T-helper 2 cell treated with Interferon-gamma antibody and Interleukin-4, amounts not matched to agents 5 μg/mL and 100 μg/mL, for 36 hours (primary cell): ENCODE results near the gene RAB26.

Experiments
- DNase-seq: peaks from one replicate; pipeline ENCODE4 v3.0.0; 2021; ENCODE audit warnings: low spot score
- H3K27ac Mint-ChIP-seq: one replicate; pipeline ENCODE4 v1.8.0; 2021; ENCODE audit warnings: mild to moderate bottlenecking, mixed read lengths
- H3K27me3 Mint-ChIP-seq: one replicate; pipeline ENCODE4 v1.8.0; 2021; ENCODE audit warnings: low read depth, mixed read lengths
- H3K36me3 Mint-ChIP-seq: one replicate; pipeline ENCODE4 v1.8.0; 2021; ENCODE audit warnings: low read depth, mixed read lengths
- H3K4me1 Mint-ChIP-seq: one replicate; pipeline ENCODE4 v1.8.0; 2021; ENCODE audit warnings: low read depth, mixed read lengths
- H3K4me3 Mint-ChIP-seq: one replicate; pipeline ENCODE4 v1.8.0; 2022; ENCODE audit warnings: mild to moderate bottlenecking, moderate library complexity, mixed read lengths
- H3K9me3 Mint-ChIP-seq: one replicate; pipeline ENCODE4 v1.8.0; 2021; ENCODE audit warnings: mixed read lengths

The RAB26 gene

GRCh38 chr16:2171601-2172178 lies 23.3 kb downstream of the RAB26 start:
- no peak overlapping the region for H3K27ac Mint-ChIP-seq
- no peak overlapping the region for H3K4me3 Mint-ChIP-seq
- no peaks in the 10 kb centered on the region for H3K4me1 Mint-ChIP-seq
- H3K27me3 Mint-ChIP-seq = no peaks in the 10 kb centered on the region
- H3K9me3 Mint-ChIP-seq = no peaks in the 10 kb centered on the region
- no peak for DNase-seq
- peaks cover 15% of the 10 kb centered on the region for H3K36me3 Mint-ChIP-seq

DNA sequence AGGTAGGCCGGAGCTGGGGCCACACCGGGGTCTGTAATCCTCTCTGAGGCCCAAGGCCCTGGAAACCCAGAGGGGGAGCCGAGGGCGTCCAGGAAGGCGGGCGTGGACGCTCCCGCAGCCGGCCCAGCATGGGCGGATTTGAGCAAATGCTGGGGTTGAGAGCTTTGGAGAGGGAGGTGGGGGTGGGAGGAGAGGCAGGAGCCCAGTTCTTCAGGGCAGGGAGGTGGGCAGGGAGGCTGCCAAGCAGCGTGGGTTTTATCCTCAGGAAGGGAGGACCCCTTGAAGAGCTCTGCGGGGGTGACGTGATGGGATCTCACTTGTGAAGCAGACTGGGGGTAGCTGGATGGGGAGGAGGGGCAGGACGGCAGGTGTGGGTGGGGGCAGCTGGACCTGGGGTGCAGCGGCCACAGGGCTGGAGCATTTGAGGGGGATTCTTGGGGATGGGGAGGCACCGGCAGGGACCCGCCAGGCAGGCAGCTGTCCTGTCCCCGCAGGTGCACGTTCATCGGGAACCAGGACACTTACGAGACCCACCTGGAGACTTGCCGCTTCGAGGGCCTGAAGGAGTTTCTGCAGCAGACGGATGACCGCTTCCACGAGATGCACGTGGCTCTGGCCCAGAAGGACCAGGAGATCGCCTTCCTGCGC lies 24.4 kb downstream of the RAB26 start:
- H3K4me3 Mint-ChIP-seq = no peak overlapping the region
- no peaks in the 10 kb centered on the region for H3K9me3 Mint-ChIP-seq
- H3K4me1 Mint-ChIP-seq = no peaks in the 10 kb centered on the region
- DNase-seq = no peak
- no peak overlapping the region for H3K27ac Mint-ChIP-seq
- peaks cover 17% of the 10 kb centered on the region for H3K36me3 Mint-ChIP-seq
- no peaks in the 10 kb centered on the region for H3K27me3 Mint-ChIP-seq

DNA sequence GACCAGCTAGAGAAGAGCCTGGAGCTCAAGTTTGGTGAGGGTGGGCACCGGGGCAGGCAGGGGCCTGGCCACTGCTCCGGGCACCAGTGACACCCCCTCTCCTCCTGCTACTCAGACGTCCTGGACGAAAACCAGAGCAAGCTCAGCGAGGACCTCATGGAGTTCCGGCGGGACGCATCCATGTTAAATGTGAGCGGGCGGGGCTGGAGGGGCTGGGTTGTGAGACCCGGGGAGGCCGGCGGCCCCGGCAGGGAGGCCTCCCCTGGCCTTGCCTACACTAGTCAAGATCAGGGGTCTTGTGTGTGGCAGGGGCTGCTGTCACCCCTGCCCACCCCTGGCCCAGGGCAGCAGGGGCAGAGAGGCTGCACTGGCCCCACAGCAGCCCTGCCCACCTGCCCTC lies 24.9 kb downstream of the RAB26 start:
- peaks cover 15% of the 10 kb centered on the region for H3K36me3 Mint-ChIP-seq
- DNase-seq = no peak
- H3K4me1 Mint-ChIP-seq = no peaks in the 10 kb centered on the region

DNA sequence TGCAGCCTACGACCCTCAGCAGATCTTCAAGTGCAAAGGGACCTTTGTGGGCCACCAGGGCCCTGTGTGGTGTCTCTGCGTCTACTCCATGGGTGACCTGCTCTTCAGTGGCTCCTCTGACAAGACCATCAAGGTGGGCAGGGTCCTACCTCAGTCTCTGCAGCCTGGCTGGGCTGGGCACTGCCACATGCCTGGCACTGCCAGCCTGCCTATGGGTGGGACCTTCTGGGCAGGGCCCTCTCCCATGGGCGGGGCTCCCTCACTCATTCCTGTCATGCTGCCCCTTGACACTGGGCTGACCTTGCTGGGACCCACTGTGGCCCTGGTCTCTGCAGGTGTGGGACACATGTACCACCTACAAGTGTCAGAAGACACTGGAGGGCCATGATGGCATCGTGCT lies 25.5 kb downstream of the RAB26 start:
- H3K4me1 Mint-ChIP-seq = no peaks in the 10 kb centered on the region
- H3K36me3 Mint-ChIP-seq = peaks cover 14% of the 10 kb centered on the region
- no peak overlapping the region for H3K4me3 Mint-ChIP-seq
- no peak for DNase-seq
- H3K9me3 Mint-ChIP-seq = no peaks in the 10 kb centered on the region
- H3K27ac Mint-ChIP-seq = no peak overlapping the region
- no peaks in the 10 kb centered on the region for H3K27me3 Mint-ChIP-seq

More for the DNA sequence above, 24.9 kb downstream of the RAB26 start:
- no peaks in the 10 kb centered on the region for H3K27me3 Mint-ChIP-seq
- H3K27ac Mint-ChIP-seq = no peak overlapping the region
- no peak overlapping the region for H3K4me3 Mint-ChIP-seq
- no peaks in the 10 kb centered on the region for H3K9me3 Mint-ChIP-seq

DNA sequence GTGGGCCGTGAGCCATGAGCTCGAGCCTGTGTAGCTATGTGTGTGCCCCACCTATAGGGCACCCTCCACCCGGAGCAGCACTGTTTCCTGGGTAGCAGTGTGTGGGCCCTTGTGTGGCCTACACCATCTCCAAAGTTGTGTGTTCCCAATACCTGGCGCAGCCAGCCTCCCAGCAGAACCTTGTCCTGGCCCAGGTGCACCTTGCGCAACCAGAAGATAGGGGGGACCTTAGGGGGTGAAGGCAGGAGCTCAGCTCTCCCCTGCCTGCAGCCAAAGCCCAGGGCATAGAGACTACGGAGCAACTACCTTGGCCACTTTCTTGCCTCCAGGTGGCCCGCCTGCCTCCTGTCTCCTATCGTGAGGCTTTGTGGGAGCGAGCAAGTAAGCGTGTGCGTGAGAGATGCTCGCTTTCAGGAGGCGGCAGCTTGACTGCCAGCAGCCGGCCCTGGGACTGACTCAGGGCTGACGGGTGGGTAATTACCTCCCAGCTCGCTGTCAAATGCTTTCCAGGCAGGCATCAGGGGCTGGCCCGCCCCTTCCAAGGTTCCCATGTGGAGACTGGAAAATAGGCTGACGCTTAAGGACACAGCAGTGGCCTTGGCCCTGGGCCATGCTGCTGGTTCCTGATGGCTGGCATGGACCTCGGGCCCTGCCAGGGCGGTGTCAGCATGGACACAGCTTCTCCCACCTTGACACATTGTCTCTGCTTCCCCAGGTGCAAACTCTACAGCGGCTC lies 26.1 kb downstream of the RAB26 start:
- Mint-ChIP-seq H3K36me3 (peaks cover 14% of the 10 kb centered on the region), H3K4me3 (no peak overlapping the region), H3K27me3 (no peaks in the 10 kb centered on the region), H3K27ac (no peak overlapping the region), H3K9me3 (no peaks in the 10 kb centered on the region), H3K4me1 (no peaks in the 10 kb centered on the region)
- DNase-seq = no peak

DNA sequence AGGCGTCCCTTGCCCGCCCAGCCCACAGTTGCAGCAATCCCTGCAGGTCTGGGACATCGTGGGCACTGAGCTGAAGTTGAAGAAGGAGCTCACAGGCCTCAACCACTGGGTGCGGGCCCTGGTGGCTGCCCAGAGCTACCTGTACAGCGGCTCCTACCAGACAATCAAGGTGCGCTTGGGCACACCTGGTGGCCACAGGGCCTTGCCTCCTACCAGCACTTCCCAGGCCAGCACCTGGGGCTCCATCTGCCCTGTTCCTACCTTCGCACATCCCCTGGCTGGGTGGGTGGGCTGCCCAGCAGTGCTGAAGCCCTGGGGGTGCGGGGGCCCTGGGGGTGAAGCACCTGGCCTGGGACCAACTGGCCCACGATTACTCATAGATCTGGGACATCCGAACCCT lies 27.0 kb downstream of the RAB26 start:
- no peak overlapping the region for H3K27ac Mint-ChIP-seq

DNA sequence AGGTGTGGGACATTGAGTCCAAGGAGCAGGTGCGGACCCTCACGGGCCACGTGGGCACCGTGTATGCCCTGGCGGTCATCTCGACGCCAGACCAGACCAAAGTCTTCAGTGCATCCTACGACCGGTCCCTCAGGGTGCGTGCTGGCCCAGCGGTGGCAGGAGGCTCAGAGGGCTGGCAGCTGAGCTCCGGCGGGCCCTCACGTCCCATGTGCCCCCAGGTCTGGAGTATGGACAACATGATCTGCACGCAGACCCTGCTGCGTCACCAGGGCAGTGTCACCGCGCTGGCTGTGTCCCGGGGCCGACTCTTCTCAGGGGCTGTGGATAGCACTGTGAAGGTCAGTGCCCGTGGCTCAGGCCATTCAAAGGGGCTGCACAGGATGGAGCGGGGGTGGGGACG lies 27.6 kb downstream of the RAB26 start:
- Mint-ChIP-seq H3K9me3 (no peaks in the 10 kb centered on the region), H3K4me3 (no peak overlapping the region), H3K4me1 (no peaks in the 10 kb centered on the region), H3K27ac (no peak overlapping the region), H3K36me3 (peaks cover 14% of the 10 kb centered on the region), H3K27me3 (no peaks in the 10 kb centered on the region)
- no peak for DNase-seq

More for the DNA sequence above, 27.0 kb downstream of the RAB26 start:
- H3K27me3 Mint-ChIP-seq = no peaks in the 10 kb centered on the region
- peaks cover 14% of the 10 kb centered on the region for H3K36me3 Mint-ChIP-seq
- DNase-seq = no peak
- H3K4me1 Mint-ChIP-seq = no peaks in the 10 kb centered on the region
- H3K9me3 Mint-ChIP-seq = no peaks in the 10 kb centered on the region
- no peak overlapping the region for H3K4me3 Mint-ChIP-seq

- no peak overlapping the region for H3K27ac Mint-ChIP-seq
- H3K4me3 Mint-ChIP-seq = no peak overlapping the region
- no peak for DNase-seq
- peaks cover 14% of the 10 kb centered on the region for H3K36me3 Mint-ChIP-seq
- no peaks in the 10 kb centered on the region for H3K9me3 Mint-ChIP-seq
- H3K27me3 Mint-ChIP-seq = no peaks in the 10 kb centered on the region
- no peaks in the 10 kb centered on the region for H3K4me1 Mint-ChIP-seq
Measured at GRCh38 chr16:2177101-2177500, 28.7 kb downstream of the RAB26 start.

DNA sequence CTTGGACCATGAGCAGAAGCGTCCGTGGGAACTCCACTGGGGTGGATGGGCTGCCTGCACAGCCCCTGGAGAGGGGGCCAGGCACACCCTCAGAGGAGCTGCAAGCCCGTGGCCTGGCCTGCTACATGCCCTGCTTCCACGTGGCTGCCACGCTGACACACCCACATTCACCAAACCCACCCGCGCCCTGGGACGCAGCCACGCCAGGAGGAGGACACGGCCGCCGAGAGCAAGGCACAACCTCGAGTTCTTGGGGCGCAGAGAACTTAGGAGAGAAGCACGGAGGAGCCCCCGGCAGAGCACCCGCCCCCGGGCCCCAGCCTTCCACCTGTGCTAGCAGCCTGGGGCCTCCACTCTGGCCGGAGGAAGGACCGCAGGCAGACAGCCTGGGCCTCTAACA lies 29.1 kb downstream of the RAB26 start:
- no peak for DNase-seq
- Mint-ChIP-seq H3K36me3 (peaks cover 14% of the 10 kb centered on the region), H3K27ac (no peak overlapping the region), H3K27me3 (no peaks in the 10 kb centered on the region), H3K9me3 (no peaks in the 10 kb centered on the region), H3K4me3 (no peak overlapping the region), H3K4me1 (no peaks in the 10 kb centered on the region)

DNA sequence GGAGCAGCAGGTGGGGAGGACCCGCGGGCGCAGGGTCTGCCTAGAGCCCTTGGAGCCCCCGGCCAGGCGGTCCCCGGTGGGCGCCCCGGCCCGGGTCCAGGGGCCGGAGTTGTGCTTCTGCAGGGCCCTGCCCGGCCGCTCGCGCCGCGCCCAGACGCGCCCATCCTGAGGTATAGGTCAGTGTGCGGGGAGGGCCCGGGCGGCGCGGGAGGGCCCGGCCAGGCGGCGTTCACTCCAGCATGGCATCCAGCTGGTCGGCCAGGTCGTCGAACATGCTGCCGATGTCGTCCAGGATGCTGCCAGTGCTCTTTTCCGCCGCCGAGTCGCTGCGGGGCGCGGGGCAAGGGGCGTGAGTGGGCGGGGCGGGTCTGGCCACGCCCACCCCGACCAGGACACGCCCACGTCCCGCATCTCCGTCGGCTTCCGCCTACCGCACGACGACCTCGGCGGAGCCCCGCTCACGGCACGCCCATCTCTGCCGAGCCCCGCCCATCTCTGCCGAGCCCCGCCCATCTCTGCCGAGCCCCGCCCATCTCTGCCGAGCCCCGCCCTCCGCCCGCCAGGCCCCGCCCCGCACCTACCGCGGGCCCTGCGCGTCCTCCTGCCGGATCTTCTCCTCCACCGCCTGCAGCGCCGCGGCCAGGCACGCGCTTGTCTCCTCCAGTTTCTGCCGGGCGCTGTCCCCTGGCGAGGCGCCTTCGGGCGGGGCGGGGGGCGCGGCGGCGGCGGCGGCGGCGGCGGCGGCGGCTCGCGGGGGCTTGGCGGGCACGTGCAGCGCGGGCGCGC lies 30.1 kb downstream of the RAB26 start:
- no peak overlapping the region for H3K27ac Mint-ChIP-seq
- peaks cover 14% of the 10 kb centered on the region for H3K36me3 Mint-ChIP-seq
- no peaks in the 10 kb centered on the region for H3K27me3 Mint-ChIP-seq
- H3K9me3 Mint-ChIP-seq = no peaks in the 10 kb centered on the region
- no peaks in the 10 kb centered on the region for H3K4me1 Mint-ChIP-seq
- H3K4me3 Mint-ChIP-seq = no peak overlapping the region
- DNase-seq = peak; percentile 19

GRCh38 chr16:2179107-2179501 lies 30.7 kb downstream of the RAB26 start:
- no peaks in the 10 kb centered on the region for H3K9me3 Mint-ChIP-seq

GRCh38 chr16:2179576-2179975 lies 31.2 kb downstream of the RAB26 start:
- Mint-ChIP-seq H3K4me1 (no peaks in the 10 kb centered on the region), H3K4me3 (no peak overlapping the region), H3K36me3 (peaks cover 9% of the 10 kb centered on the region), H3K27ac (no peak overlapping the region), H3K9me3 (no peaks in the 10 kb centered on the region), H3K27me3 (no peaks in the 10 kb centered on the region)
- DNase-seq = no peak

More at GRCh38 chr16:2179107-2179501, 30.7 kb downstream of the RAB26 start:
- DNase-seq = no peak
- Mint-ChIP-seq H3K27me3 (no peaks in the 10 kb centered on the region), H3K27ac (no peak overlapping the region), H3K4me3 (no peak overlapping the region), H3K4me1 (no peaks in the 10 kb centered on the region), H3K36me3 (peaks cover 10% of the 10 kb centered on the region)

- Mint-ChIP-seq H3K9me3 (no peaks in the 10 kb centered on the region), H3K36me3 (peaks cover 7% of the 10 kb centered on the region), H3K27me3 (no peaks in the 10 kb centered on the region), H3K4me3 (no peak overlapping the region), H3K27ac (no peak overlapping the region), H3K4me1 (no peaks in the 10 kb centered on the region)
- no peak for DNase-seq
Measured at GRCh38 chr16:2180461-2180860, 32.0 kb downstream of the RAB26 start.
